Measurements from ENCODE around the gene KMT2D.

KMT2D gene

GRCh38 chr12:49023812-49024211 lies 36.8 kb downstream of the KMT2D start:
- no peaks in the 10 kb centered on the region for H3K27me3 ChIP-seq (ENCODE audit: insufficient read depth, low read length)
- H3K4me1 ChIP-seq (ENCODE audit: insufficient read depth, low read length, severe bottlenecking): peaks cover 12% of the 10 kb centered on the region
- H3F3A ChIP-seq (ENCODE audit: insufficient read depth, low read length): peaks cover 4% of the 10 kb centered on the region; the same call in 1 of the 2 replicates
- no peaks in the 10 kb centered on the region for H4K20me1 ChIP-seq (ENCODE audit: insufficient read depth, low read length)
- H3K79me2 ChIP-seq (ENCODE audit: insufficient read depth, low read length): no peaks in the 10 kb centered on the region
- H3K9ac ChIP-seq (ENCODE audit: low read length): no peak overlapping the region
- H3K27ac ChIP-seq (ENCODE audit: low read depth, low read length, poor library complexity, severe bottlenecking): no peak overlapping the region
- H3K4me2 ChIP-seq (ENCODE audit: low read length): no peak overlapping the region
- no peaks in the 10 kb centered on the region for H3K9me3 ChIP-seq (ENCODE audit: low read length)
- no peak for TF ChIP-seq EZH2 (IDR thresholded peaks at IDR 0.05; ENCODE audit: borderline replicate concordance, low read length)
- TF ChIP-seq CTCF (IDR thresholded peaks at IDR 0.05; ENCODE audit: low read length): no peak
- H3K36me3 ChIP-seq (ENCODE audit: insufficient read depth, low read length): peaks cover 81% of the 10 kb centered on the region
- no peak overlapping the region for H2AFZ ChIP-seq (ENCODE audit: low read length)
- no peak overlapping the region for H3K4me3 ChIP-seq (ENCODE audit: low read depth, low read length, poor library complexity, severe bottlenecking)
- no peaks in the 10 kb centered on the region for H3K9me2 ChIP-seq (ENCODE audit: low read depth, low read length)

- Histone ChIP-seq H3K4me1 (ENCODE audit: insufficient read depth, low read length, severe bottlenecking) (peaks cover 17% of the 10 kb centered on the region), H3K9me2 (ENCODE audit: low read depth, low read length) (no peaks in the 10 kb centered on the region), H3K4me3 (ENCODE audit: low read depth, low read length, poor library complexity, severe bottlenecking) (no peak overlapping the region), H3K36me3 (ENCODE audit: insufficient read depth, low read length) (peaks cover 70% of the 10 kb centered on the region), H3K27ac (ENCODE audit: low read depth, low read length, poor library complexity, severe bottlenecking) (no peak overlapping the region), H3F3A (ENCODE audit: insufficient read depth, low read length) (peaks cover 4% of the 10 kb centered on the region; the same call in 1 of the 2 replicates), H3K4me2 (ENCODE audit: low read length) (no peak overlapping the region), H4K20me1 (ENCODE audit: insufficient read depth, low read length) (no peaks in the 10 kb centered on the region), H3K27me3 (ENCODE audit: insufficient read depth, low read length) (no peaks in the 10 kb centered on the region), H3K79me2 (ENCODE audit: insufficient read depth, low read length) (no peaks in the 10 kb centered on the region), H3K9ac (ENCODE audit: low read length) (no peak overlapping the region), H3K9me3 (ENCODE audit: low read length) (no peaks in the 10 kb centered on the region), H2AFZ (ENCODE audit: low read length) (no peak overlapping the region)
- TF ChIP-seq CTCF (IDR thresholded peaks at IDR 0.05; ENCODE audit: low read length) (no peak), EZH2 (IDR thresholded peaks at IDR 0.05; ENCODE audit: borderline replicate concordance, low read length) (no peak)
Measured at GRCh38 chr12:49022558-49023178, 37.9 kb downstream of the KMT2D start.

- Histone ChIP-seq H3K27ac (ENCODE audit: low read depth, low read length, poor library complexity, severe bottlenecking) (no peak overlapping the region), H3K36me3 (ENCODE audit: insufficient read depth, low read length) (peaks cover 58% of the 10 kb centered on the region), H3F3A (ENCODE audit: insufficient read depth, low read length) (peaks cover 4% of the 10 kb centered on the region; the same call in 1 of the 2 replicates), H3K4me3 (ENCODE audit: low read depth, low read length, poor library complexity, severe bottlenecking) (no peak overlapping the region), H3K4me1 (ENCODE audit: insufficient read depth, low read length, severe bottlenecking) (peaks cover 23% of the 10 kb centered on the region), H3K4me2 (ENCODE audit: low read length) (no peak overlapping the region), H3K9me2 (ENCODE audit: low read depth, low read length) (no peaks in the 10 kb centered on the region), H3K9me3 (ENCODE audit: low read length) (no peaks in the 10 kb centered on the region), H3K27me3 (ENCODE audit: insufficient read depth, low read length) (no peaks in the 10 kb centered on the region), H3K79me2 (ENCODE audit: insufficient read depth, low read length) (no peaks in the 10 kb centered on the region), H2AFZ (ENCODE audit: low read length) (no peak overlapping the region), H3K9ac (ENCODE audit: low read length) (no peak overlapping the region), H4K20me1 (ENCODE audit: insufficient read depth, low read length) (no peaks in the 10 kb centered on the region)
- TF ChIP-seq CTCF (IDR thresholded peaks at IDR 0.05; ENCODE audit: low read length): no peak
- TF ChIP-seq EZH2 (IDR thresholded peaks at IDR 0.05; ENCODE audit: borderline replicate concordance, low read length): no peak
Measured at GRCh38 chr12:49021292-49021915, 39.2 kb downstream of the KMT2D start.
